Measurements from ENCODE around the gene GLB1L. TPM values are rescaled to one million over a fixed set of nuclear protein-coding genes. Genes with fewer than 3 reads are reported as not detected.

GLB1L gene
- total RNA-seq: 15.2 TPM

GRCh38 chr2:219245148-219245898 is at the start of gene GLB1L, which contains the start of gene STK16:
GLB1L (minus strand) TSS chr2:219245444; CDS start chr2:219243573, 1,871 bp downstream.
STK16 (plus strand) TSS chr2:219245479; CDS start chr2:219246000, 521 bp downstream.

DNA sequence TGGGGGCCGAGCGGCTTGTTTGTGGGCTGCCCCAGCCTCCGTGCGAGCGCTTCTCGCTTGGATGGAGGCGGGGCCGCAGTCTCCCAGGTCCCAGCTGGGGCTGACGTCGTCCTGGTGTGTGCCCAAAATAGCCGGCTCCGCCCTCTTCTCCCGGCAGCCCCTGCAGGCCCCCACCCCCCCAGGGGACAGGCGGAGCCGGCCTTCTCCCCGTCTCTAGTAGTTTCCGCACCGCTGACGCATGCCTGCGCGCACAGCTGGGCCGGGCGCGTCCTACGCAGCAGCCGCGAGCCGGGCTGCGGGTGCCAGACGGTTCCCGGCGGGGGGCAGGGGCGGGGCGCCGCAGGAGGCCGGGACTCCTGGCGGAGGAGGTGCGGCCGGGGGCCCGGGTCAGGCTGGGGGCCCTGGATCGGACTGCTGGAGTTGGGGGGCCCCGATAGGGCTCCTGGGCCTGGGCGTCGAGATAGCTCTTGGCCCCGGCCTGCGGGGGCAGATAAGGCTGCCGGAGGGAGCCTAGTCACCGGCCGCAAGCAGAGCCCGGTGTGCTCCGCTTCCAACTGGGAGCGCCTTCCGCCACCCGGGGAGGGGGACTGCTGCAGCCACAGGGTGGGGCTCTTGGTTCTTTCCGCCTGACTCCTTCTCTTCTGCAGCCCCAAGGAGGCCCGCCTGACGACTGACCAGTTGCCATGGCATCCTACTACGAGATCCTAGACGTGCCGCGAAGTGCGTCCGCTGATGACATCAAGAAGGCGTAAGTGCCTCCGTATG is 34.1 kb upstream of the GLB1L start, which contains the start of gene DNAJB2:
Gene DNAJB2, plus strand, starts transcription at position 216 of the 765 bp plus-strand sequence. Its CDS starts 468 bp downstream, at position 684.

GRCh38 chr2:219253753-219254589 is 8.7 kb upstream of the GLB1L start, which contains the start of gene TUBA4A:
TUBA4A (minus strand) TSS chr2:219253918; CDS start chr2:219253858, 60 bp downstream.

GRCh38 chr2:219252900-219253752 is 7.9 kb upstream of the GLB1L start, which contains the start of gene TUBA4B:
TUBA4B (plus strand) TSS chr2:219253243; CDS start chr2:219253408, 165 bp downstream.

DNA sequence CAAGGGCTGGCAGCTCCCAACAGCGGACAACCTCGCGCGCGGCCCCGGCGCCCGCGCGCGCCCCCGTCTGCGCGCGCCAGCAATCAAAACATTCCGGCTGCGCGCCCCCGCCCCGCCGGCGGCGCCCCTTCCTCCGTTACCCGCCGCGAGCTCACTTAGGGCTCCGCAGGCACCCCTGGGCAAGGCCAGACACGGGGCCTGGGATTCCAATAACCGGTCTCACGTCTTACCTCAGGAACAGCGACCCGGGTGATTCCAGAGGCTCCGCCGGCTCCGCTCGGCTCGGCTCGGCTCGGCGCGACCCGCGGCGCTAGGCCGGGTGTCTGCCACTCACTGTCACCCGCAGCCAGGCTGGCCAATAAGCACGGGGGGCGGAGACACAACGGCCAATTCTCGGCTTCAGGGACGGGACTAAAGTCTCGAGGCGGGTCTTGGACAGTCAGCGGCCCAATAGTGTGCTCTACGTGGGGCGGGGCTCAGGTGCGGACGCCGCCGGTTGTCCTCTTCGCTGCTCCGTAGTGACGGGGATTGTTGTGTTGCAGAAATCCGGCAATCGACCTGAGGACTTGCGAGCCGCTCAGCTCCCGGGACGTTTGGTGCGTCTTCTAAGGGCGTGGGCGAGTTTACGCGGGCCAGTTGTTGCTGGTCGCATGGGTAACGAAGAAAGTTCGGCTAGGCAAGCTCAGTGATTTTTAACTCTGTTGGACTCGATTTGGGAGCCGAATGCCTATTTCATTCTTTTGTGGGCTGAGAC is 15.8 kb downstream of the GLB1L start, which contains the start of the genes ANKZF1 and ATG9A:
Gene ANKZF1, plus strand, starts transcription at position 502 of the 754 bp plus-strand sequence. CDS start 452 bp downstream, outside the sequence.
Gene ATG9A, minus strand, starts transcription at position 332 of the 754 bp plus-strand sequence. CDS start 1,612 bp downstream, outside the sequence.

GRCh38 chr2:219218732-219219701 is 26.2 kb downstream of the GLB1L start, which contains the start of gene ABCB6:
ABCB6 (minus strand) TSS chr2:219218958; CDS start chr2:219218673, 285 bp downstream.

DNA sequence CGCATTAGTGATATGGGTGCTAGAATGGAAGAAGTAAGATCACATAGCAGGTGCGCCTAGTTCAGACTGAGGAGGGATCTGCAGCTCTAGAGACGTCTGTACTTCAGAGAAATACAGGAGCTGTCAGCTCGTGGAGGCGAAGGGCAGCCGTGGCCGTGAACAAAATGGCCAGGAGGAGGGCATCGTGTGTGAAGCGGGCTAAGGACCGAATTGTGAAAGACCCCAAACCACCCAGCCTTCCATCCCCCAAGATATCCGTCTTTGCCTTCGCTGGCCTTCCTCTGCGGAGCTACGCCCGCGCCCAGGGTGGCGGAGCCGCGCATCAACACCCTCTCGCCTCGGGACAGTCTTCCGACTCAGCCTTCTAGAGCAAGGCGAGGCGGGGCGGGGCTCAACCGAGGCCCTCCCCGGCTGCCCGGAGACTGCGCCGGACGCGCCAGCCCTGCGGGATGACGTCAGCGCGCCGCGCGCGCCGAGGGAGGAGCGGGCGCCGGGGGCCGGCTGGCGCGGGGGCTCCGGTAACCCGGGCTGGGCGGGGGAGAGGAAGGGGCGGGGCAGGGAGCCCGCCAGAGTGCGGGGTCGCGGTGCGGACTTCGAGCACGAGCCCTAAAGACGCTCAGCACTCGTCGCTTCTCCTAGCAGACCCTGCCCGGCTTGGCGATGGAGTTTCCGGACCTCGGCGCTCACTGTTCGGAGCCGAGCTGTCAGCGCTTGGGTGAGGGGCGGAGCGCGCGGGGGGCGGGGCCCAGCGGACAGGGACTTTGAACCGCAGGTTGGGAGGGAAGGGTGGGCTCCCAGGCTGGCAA is 38.7 kb downstream of the GLB1L start, which contains the start of gene ZFAND2B:
Gene ZFAND2B, plus strand, starts transcription at position 455 of the 806 bp plus-strand sequence. Its CDS starts 206 bp downstream, at position 661.

Other genes with a start within 250 kb of the GLB1L start
- gene CFAP65, start 203.9 kb downstream of the GLB1L start, total RNA-seq: not detected
- gene IHH, start 184.5 kb downstream of the GLB1L start, total RNA-seq: 3.8 TPM
- gene NHEJ1, start 84.6 kb downstream of the GLB1L start, total RNA-seq: 12.1 TPM
- 1.3 TPM for gene SLC23A3, start 75.4 kb downstream of the GLB1L start, total RNA-seq
- 30.5 TPM for gene CNPPD1, start 68.5 kb downstream of the GLB1L start, total RNA-seq
- gene RETREG2, start 67.2 kb downstream of the GLB1L start, total RNA-seq: 66.2 TPM
- 22.6 TPM for gene ZFAND2B, start 38.7 kb downstream of the GLB1L start, total RNA-seq
- gene ABCB6, start 26.5 kb downstream of the GLB1L start, total RNA-seq: 24.2 TPM
- 46.7 TPM for gene ATG9A, start 15.8 kb downstream of the GLB1L start, total RNA-seq
- 91.3 TPM for gene ANKZF1, start 15.6 kb downstream of the GLB1L start, total RNA-seq
- 17.9 TPM for gene STK16, start within 50 bp of the GLB1L start, total RNA-seq
- not detected for gene TUBA4B, start 7.8 kb upstream of the GLB1L start, total RNA-seq
- 20.5 TPM for gene TUBA4A, start 8.5 kb upstream of the GLB1L start, total RNA-seq
- gene DNAJB2, start 33.9 kb upstream of the GLB1L start, total RNA-seq: 91.9 TPM
- 22.0 TPM for gene PTPRN, start 64.0 kb upstream of the GLB1L start, total RNA-seq
- not detected for gene RESP18, start 87.3 kb upstream of the GLB1L start, total RNA-seq
- 32.5 TPM for gene DNPEP, start 142.5 kb upstream of the GLB1L start, total RNA-seq
- gene DES, start 172.9 kb upstream of the GLB1L start, total RNA-seq: 249 TPM
- gene SPEG, start 189.4 kb upstream of the GLB1L start, total RNA-seq: 17.4 TPM